Stimulated activated CD4-positive, alpha-beta T cell treated with anti-CD3 and anti-CD28 coated beads, TNF-alpha, amount 100 ng/mL, for 48 hours (primary cell): ENCODE measurements around the gene CHN2.

ENCODE experiments used
- DNase-seq, 3 donors: peaks; one replicate each; pipeline ENCODE4 v3.0.0-alpha.2; 2020; ENCODE audit warnings: low read depth in 3 of 3

Gene CHN2

GRCh38 chr7:29394321-29394720 lies 199.7 kb downstream of the CHN2 start:
- DNase-seq: no peak

- no peak for DNase-seq
These were observed 202.0 kb downstream of the CHN2 start for GRCh38 chr7:29396563-29396962.

- no peak for DNase-seq
These were observed 202.8 kb downstream of the CHN2 start for GRCh38 chr7:29397398-29397797.

GRCh38 chr7:29398011-29398410 lies 203.4 kb downstream of the CHN2 start:
- no peak for DNase-seq

GRCh38 chr7:29400437-29400836 lies 205.9 kb downstream of the CHN2 start:
- DNase-seq: no peak

GRCh38 chr7:29401769-29402168 lies 207.2 kb downstream of the CHN2 start:
- no peak for DNase-seq

GRCh38 chr7:29405891-29406290 lies 211.3 kb downstream of the CHN2 start:
- DNase-seq: no peak

GRCh38 chr7:29406366-29406765 lies 211.8 kb downstream of the CHN2 start:
- no peak for DNase-seq

- DNase-seq: peak; percentile 6 to 40 (median 36)
These were observed 214.3 kb downstream of the CHN2 start for GRCh38 chr7:29408841-29409243.

- DNase-seq: no peak
These were observed 216.4 kb downstream of the CHN2 start for GRCh38 chr7:29410996-29411395.

- no peak for DNase-seq
These were observed 218.3 kb downstream of the CHN2 start for GRCh38 chr7:29412912-29413311.

- no peak for DNase-seq
These were observed 219.1 kb downstream of the CHN2 start for GRCh38 chr7:29413626-29414136.

- DNase-seq: no peak
These were observed 219.6 kb downstream of the CHN2 start for GRCh38 chr7:29414216-29414615.

GRCh38 chr7:29415215-29415614 lies 220.6 kb downstream of the CHN2 start:
- DNase-seq: no peak

- DNase-seq: no peak
These were observed 221.8 kb downstream of the CHN2 start for GRCh38 chr7:29416276-29416937.

GRCh38 chr7:29416938-29417305 lies 222.3 kb downstream of the CHN2 start:
- no peak for DNase-seq

- DNase-seq: no peak
These were observed 223.5 kb downstream of the CHN2 start for GRCh38 chr7:29418056-29418455.

- DNase-seq: no peak
These were observed 224.1 kb downstream of the CHN2 start for GRCh38 chr7:29418651-29419050.

GRCh38 chr7:29420011-29420410 lies 225.4 kb downstream of the CHN2 start:
- no peak for DNase-seq

- no peak for DNase-seq
These were observed 226.7 kb downstream of the CHN2 start for GRCh38 chr7:29421010-29421956.

- DNase-seq: no peak
These were observed 228.3 kb downstream of the CHN2 start for GRCh38 chr7:29422829-29423228.

GRCh38 chr7:29424295-29424983 lies 229.9 kb downstream of the CHN2 start:
- no peak for DNase-seq
